ENCODE results near the gene BIRC6.

DNA sequence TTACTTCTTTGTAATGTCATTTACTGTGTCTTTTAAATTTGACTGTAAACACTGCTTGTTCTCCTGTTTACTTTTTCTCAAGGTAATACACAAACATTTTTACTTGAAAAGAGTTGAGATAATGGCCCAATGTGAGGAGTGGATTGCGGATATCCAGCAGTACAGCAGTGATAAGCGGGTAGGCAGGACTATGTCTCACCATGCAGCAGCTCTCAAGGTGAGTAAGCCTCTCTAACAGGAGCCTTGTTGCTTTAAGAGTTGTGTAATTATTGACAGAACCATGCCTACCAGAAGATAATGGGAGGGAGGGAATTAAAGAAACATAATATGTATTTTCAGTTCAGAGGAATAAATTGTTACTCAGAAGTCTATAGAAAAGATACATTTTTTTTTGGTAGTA, 254.5 kb downstream of the BIRC6 start:
- TF ChIP-seq CTCF (IDR thresholded peaks at IDR 0.05): no peak
- TF ChIP-seq POLR2A (IDR thresholded peaks at IDR 0.05): no peak

All from heart left ventricle (tissue), 13 donors.